ENCODE data around the gene KRT85.

Gene KRT85

DNA sequence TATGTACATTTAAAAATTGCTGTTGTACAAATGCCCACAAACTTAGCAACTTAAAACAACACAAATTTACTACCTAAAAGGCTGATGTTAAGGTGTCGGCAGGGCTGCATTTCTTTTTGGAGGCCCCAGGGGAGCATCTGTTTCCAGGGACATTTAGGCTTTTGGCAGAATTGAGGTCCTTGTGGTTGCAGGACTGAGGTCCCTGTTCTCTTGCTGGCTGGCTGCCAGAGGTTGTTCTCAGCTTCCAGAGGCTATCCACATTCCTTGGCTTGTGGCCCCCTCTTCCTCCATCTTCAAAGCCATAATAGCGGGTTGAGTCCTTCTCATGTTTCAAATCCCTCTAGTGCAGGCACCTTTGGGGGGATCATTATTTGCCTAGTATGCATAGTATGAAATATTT lies 23.7 kb downstream of the KRT85 start:
- no peak overlapping the region for H3K4me3 ChIP-seq (ENCODE audit: insufficient read depth, low read length, poor library complexity, severe bottlenecking)
- no peak overlapping the region for H3K9ac ChIP-seq (ENCODE audit: low read length)
- H4K20me1 ChIP-seq (ENCODE audit: low read depth, low read length), result no peaks in the 10 kb centered on the region
- TF ChIP-seq EZH2phosphoT487 (conservative IDR thresholded peaks at IDR 0.05; ENCODE audit: low read length), result no peak
- TF ChIP-seq, protein P1, sequence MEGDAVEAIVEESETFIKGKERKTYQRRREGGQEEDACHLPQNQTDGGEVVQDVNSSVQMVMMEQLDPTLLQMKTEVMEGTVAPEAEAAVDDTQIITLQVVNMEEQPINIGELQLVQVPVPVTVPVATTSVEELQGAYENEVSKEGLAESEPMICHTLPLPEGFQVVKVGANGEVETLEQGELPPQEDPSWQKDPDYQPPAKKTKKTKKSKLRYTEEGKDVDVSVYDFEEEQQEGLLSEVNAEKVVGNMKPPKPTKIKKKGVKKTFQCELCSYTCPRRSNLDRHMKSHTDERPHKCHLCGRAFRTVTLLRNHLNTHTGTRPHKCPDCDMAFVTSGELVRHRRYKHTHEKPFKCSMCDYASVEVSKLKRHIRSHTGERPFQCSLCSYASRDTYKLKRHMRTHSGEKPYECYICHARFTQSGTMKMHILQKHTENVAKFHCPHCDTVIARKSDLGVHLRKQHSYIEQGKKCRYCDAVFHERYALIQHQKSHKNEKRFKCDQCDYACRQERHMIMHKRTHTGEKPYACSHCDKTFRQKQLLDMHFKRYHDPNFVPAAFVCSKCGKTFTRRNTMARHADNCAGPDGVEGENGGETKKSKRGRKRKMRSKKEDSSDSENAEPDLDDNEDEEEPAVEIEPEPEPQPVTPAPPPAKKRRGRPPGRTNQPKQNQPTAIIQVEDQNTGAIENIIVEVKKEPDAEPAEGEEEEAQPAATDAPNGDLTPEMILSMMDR (IDR thresholded peaks at IDR 0.05; ENCODE audit: insufficient read depth, low read length, poor library complexity, severe bottlenecking), result no peak
- no peak overlapping the region for H3K27ac ChIP-seq (ENCODE audit: low read depth, low read length)
- no peaks in the 10 kb centered on the region for H3F3A ChIP-seq (ENCODE audit: insufficient read depth)
- H3K4me2 ChIP-seq (ENCODE audit: low read depth, low read length, poor library complexity, severe bottlenecking), result no peak overlapping the region
- no peaks in the 10 kb centered on the region for H3K36me3 ChIP-seq (ENCODE audit: low read length)
- no peak overlapping the region for H2AFZ ChIP-seq (ENCODE audit: low read depth, low read length, severe bottlenecking)
- no peaks in the 10 kb centered on the region for H3K79me2 ChIP-seq (ENCODE audit: insufficient read depth, low read length)
- no peaks in the 10 kb centered on the region for H3K27me3 ChIP-seq (ENCODE audit: low read length)
- H3K9me2 ChIP-seq (replicated peaks; ENCODE audit: insufficient read depth, low read length), result no peaks in the 10 kb centered on the region
- no peaks in the 10 kb centered on the region for H3K9me3 ChIP-seq (ENCODE audit: insufficient read depth, low read length)

DNA sequence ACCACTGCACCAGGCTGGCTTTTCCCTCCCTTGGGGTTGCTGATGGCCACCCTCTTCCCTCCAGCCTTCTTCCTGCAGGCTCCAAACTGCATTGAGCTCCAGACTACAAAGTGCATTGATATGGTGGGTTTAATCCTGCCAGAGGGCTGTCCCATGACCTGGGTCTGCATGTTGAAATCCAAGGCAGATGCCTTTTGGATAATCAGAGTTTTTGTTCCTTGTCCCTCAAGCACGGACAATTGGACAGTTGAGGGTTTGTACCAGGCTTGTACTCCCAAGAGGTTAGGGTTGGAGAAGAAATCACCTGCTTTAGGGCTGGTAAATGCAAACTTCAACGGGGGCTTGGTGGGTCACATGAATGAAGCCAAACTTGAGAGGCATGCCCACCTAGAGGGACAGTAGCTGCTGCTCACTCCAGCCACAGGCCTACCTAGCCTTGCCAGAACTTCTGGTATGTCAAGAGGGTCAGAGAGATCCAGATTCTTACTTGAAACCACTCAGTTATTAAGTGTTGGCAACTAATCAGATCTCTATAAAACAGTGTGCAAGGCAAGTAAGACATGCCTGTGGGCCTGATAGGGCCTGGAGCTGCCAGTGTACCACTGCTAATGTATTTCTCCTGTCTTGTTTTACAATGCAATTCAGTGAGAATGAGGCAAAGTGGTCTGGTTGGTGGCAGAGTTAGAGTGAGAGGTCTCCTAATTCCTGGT lies 24.3 kb downstream of the KRT85 start:
- H4K20me1 ChIP-seq (ENCODE audit: low read depth, low read length), result no peaks in the 10 kb centered on the region
- no peaks in the 10 kb centered on the region for H3K9me2 ChIP-seq (replicated peaks; ENCODE audit: insufficient read depth, low read length)
- no peaks in the 10 kb centered on the region for H3K36me3 ChIP-seq (ENCODE audit: low read length)
- no peak overlapping the region for H3K9ac ChIP-seq (ENCODE audit: low read length)
- H3K4me3 ChIP-seq (ENCODE audit: insufficient read depth, low read length, poor library complexity, severe bottlenecking), result no peak overlapping the region
- no peak overlapping the region for H2AFZ ChIP-seq (ENCODE audit: low read depth, low read length, severe bottlenecking)
- no peak overlapping the region for H3K4me2 ChIP-seq (ENCODE audit: low read depth, low read length, poor library complexity, severe bottlenecking)
- H3K9me3 ChIP-seq (ENCODE audit: insufficient read depth, low read length), result no peaks in the 10 kb centered on the region
- no peak overlapping the region for H3K27ac ChIP-seq (ENCODE audit: low read depth, low read length)
- no peaks in the 10 kb centered on the region for H3F3A ChIP-seq (ENCODE audit: insufficient read depth)
- no peak for TF ChIP-seq EZH2phosphoT487 (conservative IDR thresholded peaks at IDR 0.05; ENCODE audit: low read length)
- TF ChIP-seq, protein P1 (IDR thresholded peaks at IDR 0.05; ENCODE audit: insufficient read depth, low read length, poor library complexity, severe bottlenecking), result no peak
- no peaks in the 10 kb centered on the region for H3K79me2 ChIP-seq (ENCODE audit: insufficient read depth, low read length)
- no peaks in the 10 kb centered on the region for H3K27me3 ChIP-seq (ENCODE audit: low read length)

- no peaks in the 10 kb centered on the region for H3K9me2 ChIP-seq (replicated peaks; ENCODE audit: insufficient read depth, low read length)
- no peak overlapping the region for H3K4me2 ChIP-seq (ENCODE audit: low read depth, low read length, poor library complexity, severe bottlenecking)
- H3K9me3 ChIP-seq (ENCODE audit: insufficient read depth, low read length), result no peaks in the 10 kb centered on the region
- no peak overlapping the region for H3K27ac ChIP-seq (ENCODE audit: low read depth, low read length)
- H3K9ac ChIP-seq (ENCODE audit: low read length), result no peak overlapping the region
- no peaks in the 10 kb centered on the region for H3K27me3 ChIP-seq (ENCODE audit: low read length)
- H2AFZ ChIP-seq (ENCODE audit: low read depth, low read length, severe bottlenecking), result no peak overlapping the region
- H3K79me2 ChIP-seq (ENCODE audit: insufficient read depth, low read length), result no peaks in the 10 kb centered on the region
- no peaks in the 10 kb centered on the region for H4K20me1 ChIP-seq (ENCODE audit: low read depth, low read length)
- TF ChIP-seq, protein P1 (IDR thresholded peaks at IDR 0.05; ENCODE audit: insufficient read depth, low read length, poor library complexity, severe bottlenecking), result no peak
- no peak for TF ChIP-seq EZH2phosphoT487 (conservative IDR thresholded peaks at IDR 0.05; ENCODE audit: low read length)
- no peak overlapping the region for H3K4me3 ChIP-seq (ENCODE audit: insufficient read depth, low read length, poor library complexity, severe bottlenecking)
- H3K36me3 ChIP-seq (ENCODE audit: low read length), result no peaks in the 10 kb centered on the region
- no peaks in the 10 kb centered on the region for H3F3A ChIP-seq (ENCODE audit: insufficient read depth)
Observed at GRCh38 chr12:52341066-52341580, 26.2 kb downstream of the KRT85 start.
